ENCODE measurements around the gene SDHA.
"Not testable (repeated sequence)": the region's sequence is repeated elsewhere in the genome, so short reads cannot be mapped to it uniquely, and the experiment has no call there.

Gene SDHA

DNA sequence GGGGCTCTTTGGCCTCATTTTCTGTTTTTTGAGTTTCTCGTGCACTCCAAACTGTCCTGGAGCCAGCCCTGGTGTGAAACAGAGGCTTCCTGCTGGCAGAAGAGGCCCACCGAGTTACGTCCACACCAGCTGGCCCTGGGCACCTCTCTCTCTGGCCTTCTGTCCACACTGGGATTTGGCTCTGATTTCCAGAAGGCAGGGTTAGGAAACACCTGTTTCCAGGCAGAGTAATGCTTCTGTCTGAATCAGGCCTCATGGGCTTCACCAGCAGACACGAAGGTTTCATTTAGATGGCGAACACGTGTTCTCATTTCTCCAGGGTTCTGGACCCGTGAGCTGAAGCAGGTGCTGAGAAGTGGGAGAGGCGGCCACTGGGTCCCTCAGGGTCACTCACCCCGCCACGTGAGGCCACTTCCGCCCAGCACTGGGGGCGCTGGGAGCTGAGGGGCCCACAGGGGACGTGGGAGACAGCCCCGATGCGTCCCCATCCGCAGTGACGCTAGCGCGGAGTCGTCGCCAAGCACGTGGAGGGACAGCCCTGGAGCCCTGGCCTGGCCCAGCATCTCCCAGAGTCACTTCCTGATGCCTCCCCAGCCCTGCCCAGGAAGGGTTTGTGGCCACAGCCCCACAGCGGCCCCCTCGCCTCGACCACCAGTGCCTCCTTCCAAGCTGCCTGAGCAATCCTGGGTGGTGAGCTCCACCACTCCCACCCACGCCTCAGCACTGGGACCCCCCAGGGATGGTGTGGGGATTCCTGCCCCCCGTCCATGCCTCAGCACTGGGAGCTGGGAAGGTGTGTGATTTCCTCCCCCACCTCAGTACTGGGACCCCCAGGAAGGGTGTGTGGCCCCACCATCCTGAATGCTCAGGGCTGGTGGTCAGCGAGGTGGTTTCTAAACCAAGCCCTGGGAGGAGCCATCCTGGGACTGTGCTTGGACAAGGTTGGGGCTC is 31.8 kb upstream of the SDHA start:
- no peak for DNase-seq

DNA sequence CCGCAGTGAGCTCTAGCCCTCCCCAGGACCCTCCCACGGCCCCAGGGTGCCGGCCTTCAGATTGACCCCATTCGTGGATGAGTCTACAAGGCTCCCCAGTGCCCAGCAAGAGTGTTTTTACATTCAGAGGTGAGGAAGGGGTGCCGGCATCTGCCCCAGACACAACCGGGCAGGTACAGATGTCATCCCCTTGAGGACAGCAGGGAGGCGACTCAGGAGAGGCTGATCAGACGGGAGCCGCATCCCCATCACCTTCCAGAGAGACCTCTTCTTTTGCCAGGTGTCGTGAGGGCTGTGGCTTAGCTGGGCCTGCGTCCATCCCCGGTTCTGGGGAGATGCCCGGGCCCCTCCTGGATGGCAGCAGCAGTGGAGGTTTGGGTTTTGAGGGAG is 31.1 kb upstream of the SDHA start:
- DNase-seq, result no peak

DNA sequence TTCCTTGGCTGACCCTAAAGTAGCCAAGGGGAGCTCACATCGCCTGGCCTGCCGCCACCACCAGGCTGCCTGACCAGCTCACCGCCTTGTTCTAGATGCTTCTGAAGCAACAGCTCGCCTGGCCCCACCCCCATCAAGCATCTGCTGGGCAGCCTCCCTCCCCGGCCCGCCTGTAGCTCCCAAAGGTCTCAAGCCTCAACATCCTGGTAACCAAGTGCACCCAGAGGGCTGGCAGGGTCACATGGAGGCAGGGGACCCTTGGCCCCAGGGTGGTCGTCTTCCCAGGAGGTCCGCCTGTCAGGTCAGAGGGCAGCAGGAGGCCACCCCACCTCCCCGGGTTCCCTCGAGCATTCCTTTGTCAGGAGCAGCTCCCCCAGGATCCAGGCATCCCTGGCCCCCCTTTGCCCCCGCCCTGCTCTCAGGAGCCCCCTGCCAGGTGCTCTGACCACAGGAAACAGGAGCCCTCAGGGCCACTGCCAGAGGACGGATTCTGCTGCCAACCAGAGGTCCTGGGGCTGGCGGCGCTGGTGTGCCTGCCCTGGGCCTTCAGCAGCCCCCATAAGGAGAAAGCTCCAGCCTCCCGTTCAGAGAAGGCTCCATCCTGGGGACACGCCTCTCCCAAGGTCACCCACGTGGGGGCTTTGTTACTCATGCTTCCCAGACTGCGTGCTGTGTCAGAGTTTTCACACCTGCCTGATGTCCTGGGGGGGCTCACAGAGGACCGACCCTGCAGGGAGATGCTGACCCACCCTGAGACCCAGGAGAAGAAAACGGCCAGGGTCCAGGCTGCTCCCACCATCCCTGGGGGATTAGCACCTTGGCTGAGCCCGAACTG is 30.3 kb upstream of the SDHA start:
- DNase-seq, result no peak

DNA sequence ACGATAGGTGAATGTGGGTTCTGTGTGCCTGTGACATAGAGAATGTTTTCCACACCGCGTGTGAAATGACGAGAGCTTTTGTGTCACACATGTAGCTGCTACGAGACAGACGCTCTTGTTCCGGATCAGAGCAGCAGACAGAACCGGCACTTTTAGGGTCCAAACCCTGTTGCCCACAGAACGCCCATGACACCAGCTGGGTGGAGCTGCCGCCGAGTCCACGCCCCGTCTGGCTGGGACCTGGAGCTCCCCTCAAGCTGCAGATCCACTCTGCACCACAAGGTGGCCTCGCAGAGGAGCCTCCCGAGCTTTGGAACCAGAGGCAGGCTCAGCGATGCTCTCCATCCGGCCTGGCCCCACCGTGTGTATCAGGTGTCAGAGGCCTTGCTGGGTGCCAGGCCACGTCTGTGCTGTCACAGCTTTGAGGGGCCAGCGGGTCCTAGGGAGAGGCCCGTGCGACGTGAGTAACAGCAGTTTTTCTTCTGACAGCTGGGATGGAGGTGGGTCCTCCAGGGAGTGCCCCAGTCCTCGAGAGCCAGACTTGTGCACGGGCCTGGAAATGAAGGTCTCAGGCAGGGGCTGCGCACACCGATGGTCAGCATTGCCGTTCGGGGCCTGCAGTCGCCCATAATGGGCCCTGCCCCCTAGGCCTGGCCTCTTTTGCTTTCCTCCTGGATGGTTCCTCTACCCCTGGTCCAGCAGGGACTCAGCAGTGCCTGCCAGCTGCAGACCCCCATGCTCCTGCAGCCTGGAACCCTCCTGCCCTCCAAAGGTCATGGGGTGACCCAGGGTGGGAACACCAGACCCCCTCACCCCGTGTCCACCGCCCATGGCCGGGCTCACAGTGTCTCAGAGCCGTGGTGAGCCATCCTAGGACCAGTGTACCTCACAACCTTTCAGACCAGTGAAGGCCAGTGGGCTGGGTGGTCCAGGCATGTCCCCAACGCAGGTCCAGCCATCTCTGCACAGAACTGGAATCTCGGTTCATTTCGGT is 29.3 kb upstream of the SDHA start:
- peak; percentile 77 to 79 for DNase-seq

DNA sequence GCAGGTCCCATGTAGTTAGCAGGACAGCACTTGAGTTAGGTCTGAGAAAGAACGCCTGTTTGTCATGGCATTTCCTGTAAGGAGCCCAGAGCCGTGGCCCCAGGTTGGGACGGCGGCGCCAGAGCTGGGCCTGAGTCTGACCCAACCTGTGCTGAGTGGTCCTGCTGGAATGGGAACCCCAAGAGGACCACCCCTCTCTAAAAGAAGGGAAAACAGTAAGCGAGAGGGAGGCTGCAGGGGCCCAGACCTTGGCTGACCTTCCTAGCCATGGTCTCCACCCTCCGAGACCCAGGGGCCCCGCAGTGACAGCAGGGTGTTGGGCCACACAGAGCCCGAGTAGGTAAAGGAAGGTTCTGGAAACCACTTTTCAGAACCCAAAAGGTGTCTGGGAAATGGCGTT is 28.6 kb upstream of the SDHA start:
- no peak for DNase-seq

DNA sequence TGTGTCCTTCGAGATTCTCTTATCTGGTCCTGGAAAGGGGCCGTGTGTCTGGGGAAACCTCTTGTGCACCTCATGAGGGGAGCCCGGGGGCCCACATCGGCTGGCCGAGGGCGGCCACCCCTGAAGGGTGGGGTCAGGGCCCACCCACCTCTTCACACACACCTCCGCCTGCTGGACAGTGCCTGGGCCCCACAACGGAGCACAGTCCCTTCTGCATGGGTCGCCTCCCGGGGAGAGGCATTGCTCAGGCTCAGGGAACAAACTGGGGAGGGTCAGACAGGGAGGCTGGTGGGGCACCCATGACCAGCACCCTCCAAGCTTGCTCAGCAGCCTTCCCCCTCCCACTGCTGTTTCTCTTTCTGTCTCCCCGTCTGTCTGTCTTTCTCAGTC is 28.1 kb upstream of the SDHA start:
- no peak for DNase-seq

DNA sequence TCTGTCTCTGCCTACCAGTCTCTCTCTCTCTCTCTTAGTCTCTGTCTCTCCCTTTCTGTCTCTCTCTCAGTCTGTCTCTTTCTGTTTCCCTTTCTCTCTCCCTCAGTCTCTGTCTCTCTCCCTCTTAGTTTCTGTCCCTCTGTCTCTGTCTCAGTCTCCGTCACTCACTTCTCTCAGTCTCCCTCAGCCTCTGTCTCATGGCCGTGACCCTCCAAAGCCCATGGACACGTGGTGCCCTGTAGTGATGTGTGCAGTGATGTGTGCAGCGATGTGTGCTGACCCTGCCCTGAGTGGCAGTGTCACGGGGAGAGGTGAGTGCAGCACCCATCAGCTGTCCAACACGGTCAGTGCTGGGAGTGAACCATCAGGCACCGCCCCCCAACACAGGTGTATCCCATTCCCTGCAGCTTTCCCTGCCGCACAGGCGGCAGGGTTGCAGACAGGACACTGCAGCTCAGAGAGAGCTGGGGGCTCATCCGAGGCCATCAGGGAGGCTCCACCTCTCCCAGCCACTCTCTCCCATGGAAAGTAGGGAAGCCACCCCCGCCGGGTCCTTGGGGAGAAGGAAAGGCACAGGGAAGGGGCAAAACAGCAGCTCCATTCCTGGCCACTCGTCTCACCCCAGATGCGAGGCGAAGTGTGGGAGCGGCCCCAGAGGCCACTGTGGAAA is 27.6 kb upstream of the SDHA start:
- no peak for DNase-seq

DNA sequence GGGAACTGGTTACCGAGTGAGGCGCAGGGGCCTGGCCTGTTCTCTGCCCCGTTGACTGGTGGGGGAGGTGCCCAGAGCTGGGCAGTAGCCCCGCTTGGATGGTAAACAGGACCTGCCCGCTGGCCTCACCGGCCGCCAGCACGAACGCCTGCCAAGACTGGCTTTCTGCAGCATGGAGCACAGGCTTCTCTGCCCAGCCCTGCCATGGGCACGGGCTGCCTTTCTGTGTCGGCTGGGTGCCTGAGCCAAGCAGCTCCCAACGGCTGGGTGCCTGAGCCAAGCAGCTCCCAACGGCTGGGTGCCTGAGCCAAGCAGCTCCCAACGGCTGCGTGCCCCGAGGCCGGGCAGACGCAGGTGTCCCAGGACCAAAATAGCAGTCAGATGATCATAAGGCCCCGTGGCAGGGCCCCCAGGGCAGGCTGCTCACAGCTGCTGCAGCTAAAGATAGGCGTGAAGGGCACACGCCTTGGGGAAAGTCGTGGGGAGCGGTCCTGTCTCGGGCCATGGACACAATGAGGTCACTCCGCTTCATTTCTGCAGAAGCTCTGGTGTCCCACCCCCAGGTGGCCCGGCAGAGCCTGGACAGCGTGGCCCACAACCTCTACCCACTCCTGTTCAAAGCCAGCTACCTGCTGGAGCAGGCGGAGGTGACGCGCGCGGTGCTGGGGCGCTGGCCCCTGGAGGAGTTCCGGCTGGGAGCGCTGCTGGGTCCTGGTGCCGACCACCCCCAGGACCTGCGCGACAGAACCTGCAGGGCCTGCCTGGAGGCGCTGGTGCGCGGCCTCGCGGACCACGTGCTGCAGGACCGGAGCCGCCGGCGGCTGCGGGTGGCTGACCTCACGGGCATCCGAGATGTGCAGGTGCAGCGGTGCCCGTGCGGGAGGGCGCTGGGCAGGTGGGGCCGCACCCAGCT is 26.8 kb upstream of the SDHA start, which contains the start of gene LRRC14B:
TSS of gene LRRC14B (plus strand) at position 460 of the 913 bp plus-strand sequence. CDS start at position 504, 44 bp downstream.
- no peak for DNase-seq

DNA sequence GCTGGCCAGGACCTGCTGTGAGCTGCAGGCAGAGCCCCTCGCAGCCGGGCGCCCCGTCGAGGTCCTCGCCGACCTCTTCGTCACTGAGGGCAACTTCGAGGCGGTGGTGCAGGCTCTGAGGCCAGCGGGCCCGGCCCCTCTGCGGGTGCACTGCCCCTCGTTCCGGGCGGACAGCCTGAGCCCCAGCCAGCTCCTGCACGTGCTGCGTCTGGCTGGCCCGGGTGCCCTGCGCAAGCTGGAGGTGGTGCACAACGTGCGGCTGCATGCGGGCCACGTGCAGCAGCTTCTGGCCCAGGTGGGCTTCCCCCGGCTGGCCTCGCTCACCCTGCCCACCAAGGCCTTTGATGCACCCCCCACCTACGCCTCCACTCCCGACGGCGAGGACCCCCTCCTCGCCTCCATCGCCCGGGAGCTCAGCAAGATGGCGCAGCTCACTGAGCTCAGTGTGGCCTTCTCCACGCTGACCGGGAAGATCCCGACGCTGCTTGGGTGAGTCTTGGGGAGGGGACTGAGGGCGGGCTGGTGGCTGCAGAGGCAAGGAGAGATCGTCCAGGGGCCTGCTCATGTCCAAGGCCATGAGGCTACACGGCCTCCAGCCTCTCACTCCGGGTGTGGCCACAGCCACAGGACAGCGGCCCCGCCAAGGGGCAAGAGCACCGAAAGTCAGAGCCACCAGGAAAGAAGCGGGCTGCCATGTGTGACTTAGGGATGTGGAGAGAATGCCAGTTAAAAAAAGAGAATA is 26.0 kb upstream of the SDHA start:
- DNase-seq, result no peak

DNA sequence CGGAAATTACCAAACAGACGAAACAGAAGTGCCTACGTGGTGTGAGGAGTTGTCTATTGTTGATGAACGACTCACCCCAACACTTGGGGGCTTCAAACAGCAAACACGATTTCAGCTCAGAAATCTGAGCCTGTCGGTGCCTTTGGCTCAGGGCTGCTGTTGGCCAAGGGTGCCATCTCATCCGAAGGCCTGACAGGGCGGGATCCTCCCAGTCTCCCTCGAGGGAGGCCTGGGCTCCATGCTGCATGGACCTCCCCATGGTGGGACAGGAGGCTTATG is 25.5 kb upstream of the SDHA start:
- DNase-seq, result no peak

DNA sequence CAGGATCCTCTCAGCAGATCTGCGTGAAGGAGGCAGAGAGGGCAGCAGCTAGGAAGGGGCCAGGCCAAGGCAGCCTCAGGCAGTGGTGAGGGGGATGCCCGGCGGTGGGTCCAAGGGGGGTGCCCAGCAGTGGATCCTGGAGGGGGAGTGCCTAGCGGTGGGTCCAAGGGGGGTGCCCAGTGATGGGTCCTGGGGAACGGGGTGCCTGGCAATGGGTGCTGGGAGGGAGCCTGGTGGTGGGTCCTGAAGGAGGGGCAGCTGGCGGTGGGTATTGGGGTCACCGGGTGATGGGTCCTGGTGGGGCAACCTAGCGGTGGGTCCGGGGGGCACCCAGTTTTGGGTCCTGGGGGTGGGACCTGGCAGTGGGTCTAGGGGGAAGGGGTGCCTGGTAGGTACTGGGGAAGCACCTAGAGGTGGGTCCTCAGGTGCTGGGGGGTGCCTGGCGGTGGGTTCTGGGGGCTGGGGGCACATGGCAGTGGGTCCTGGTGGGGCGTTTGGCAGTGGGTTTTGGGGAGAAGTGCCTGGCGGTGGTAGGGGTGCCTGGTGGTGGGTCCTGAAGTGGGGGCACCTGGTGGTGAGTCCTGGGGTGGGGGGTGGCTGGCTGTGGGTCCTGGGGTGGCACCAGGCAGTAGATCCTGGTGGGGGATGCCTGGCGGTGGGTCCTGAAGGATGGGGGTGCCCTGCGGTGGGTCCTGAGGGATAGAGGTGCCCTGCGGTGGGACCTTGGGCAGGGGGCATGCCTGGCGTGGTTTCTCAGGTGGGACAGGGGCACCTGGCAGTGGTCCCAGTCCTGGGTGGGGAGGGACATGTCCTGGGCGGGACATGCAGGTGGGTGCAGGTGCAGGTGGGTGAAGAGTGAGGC is 24.9 kb upstream of the SDHA start:
- no peak for DNase-seq

DNA sequence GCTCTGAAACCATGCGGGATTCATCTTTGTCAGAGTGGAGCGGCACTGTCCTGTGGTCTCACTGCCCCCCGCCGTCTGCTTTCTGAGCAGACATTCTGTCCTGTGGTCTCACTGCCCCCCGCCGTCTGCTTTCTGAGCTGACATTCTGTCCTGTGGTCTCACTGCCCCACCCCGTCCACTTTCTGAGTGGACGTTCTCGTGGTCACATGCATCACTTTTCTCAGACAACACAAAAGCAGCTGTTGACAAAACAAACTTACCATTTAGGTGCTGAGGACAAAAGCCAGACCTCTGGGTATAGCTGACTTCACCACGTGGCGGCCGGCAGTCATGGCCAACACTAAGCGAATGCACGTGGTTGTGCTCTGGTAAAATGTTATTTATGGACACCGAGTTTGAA is 24.0 kb upstream of the SDHA start:
- no peak for DNase-seq

DNA sequence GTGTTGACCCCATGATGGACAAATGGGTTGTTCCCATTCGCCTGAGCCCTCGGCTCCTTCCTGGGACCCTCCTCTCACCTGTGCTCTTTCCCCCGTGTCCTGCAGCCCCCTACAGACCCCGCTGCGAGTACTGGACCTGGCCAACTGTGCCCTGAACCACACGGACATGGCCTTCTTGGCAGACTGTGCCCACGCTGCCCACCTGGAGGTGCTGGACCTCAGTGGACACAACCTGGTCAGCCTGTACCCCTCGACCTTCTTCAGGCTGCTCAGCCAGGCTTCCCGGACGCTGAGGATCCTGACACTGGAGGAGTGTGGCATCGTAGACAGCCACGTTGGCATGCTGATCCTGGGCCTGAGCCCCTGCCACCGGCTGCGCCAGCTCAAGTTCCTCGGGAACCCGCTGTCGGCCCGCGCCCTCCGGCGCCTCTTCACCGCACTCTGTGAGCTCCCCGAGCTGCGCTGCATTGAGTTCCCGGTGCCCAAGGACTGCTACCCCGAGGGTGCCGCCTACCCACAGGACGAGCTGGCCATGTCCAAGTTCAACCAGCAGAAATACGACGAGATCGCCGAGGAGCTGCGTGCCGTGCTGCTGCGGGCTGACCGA is 23.4 kb upstream of the SDHA start:
- DNase-seq, result no peak

DNA sequence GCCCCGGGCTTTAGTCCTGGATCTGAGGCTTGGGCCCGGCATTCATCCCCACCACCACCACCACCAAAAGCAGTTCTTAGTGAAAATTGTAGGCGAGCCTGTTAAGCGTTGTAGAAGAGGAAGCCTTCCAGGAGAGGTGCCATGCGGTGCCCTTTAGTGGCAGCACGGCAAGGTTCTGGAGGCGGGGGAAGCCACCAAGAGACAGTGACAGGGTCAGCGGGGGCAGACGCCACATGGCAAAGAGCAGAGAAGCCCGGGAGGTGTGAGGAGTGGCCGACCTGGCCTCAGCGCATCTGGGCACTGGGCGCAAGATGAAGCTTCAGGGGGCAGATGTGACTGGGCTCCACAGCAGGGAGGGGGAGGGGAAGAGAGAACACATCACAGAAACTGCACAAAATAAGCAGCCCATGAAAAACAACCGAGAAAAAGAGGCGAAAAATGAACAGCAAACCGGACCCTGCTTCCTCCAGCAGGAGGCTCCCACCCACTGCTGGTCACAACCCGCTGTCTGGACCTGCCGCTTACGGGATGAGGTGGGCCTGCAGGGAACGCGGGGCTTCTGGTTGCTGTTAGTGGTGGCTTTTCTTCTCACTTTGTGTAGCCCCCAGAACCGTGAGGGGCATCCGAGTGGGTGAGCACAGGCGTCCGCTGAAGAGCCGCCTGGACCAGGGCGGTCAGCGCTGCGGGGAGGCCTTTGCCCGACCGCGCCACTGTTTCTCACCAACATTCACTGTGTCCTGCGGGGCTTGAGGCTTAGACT is 22.5 kb upstream of the SDHA start:
- no peak for DNase-seq

DNA sequence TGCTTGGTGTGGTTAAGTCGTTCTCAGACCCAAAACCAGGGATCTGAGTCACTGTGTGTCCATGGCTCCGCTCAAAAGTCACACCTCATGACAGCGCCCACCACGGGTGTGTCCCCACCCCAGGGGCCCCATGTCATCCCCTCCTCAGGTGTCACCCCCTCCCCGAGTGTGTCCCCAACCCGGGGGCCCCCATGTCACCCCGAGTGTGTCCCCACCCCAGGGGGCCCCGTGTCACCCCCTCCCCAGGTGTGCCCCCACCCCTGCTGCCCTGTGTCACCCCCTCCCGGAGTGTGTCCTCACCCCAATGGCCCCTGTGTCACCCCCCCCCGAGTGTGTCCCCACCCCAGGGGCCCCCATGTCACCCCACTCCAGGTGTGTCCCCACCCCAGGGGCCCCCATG is 21.8 kb upstream of the SDHA start:
- DNase-seq, result no peak

DNA sequence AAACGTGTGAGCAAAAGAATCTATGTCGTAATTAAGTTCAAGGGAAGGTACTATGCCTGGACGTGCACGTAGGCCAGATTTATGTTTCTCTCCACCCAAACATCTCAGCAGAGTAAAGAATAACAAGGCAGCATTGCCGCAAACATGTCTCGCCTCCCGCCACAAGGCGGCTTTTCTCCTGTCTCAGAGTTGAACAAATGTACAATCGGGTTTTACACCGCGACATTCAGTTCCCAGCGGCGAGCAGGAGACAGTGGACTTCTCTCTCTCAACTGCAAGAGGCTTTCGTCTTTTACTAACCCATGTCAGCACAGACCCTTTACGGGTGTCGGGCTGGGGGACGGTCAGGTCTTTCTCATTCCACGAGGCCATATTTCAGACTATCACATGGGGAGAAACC is 21.1 kb upstream of the SDHA start:
- DNase-seq, result not testable (repeated sequence)

DNA sequence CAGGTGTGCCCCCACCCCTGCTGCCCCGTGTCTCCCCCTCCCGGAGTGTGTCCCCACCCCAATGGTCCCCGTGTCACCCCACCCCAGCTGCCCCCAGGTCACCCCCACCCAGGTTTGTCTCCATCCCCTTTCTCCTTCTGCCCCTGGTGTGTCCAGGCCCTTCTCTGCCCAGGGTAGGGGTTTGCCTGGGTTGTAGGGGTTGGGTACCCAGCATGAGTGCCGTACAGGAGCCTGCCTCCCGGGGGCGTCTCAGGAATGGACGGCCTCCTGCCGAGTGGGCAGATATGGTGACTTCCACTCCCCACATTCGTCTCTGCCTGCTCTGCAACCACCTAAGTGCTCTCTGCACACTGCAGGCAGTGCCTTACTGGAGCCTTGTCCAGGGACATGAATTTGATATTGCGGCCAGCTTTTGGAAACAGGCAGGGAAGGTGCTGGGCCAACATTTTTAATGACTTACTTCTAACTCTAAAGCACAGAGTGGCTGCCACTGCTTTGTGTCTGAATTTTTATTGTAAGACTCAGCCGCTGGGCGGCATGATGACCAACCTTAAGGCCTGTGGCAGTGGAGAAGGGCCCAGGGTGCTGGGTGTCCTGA is 20.1 kb upstream of the SDHA start:
- DNase-seq, result no peak

All from inflammatory macrophage (primary cell).